Renal cortex interstitium (tissue), 11 donors: ENCODE measurements around the gene DGUOK. TPM values are rescaled to one million over a fixed set of nuclear protein-coding genes. Genes with fewer than 3 reads are reported as not detected.
"Not testable (repeated sequence)": the region's sequence is repeated elsewhere in the genome, so short reads cannot be mapped to it uniquely, and the experiment has no call there.

Experiments used
- DNase-seq, 11 donors: peaks; one replicate each; pipeline ENCODE4 v3.0.0-alpha.2; 2013; ENCODE audit warnings: low read depth in 9 of 11, low spot score in 4 of 11; ENCODE audit errors: extremely low read depth in 1 of 11
- polyA plus RNA-seq, 3 donors: library from polyadenylated mRNA; unstranded; fragments of 120-200 nt; gene quantifications; one replicate each; pipeline ENCODE4 v1.2.1, GENCODE V29; 2013; ENCODE audit not compliant: insufficient read length in 3 of 3

The DGUOK gene
- polyA plus RNA-seq, 3 donors = 63.0 to 64.3 (median 63.7) TPM

- no peak for DNase-seq
Observed at GRCh38 chr2:73930386-73930785, 3.7 kb downstream of the DGUOK start.

GRCh38 chr2:73931531-73932500 lies 5.1 kb downstream of the DGUOK start:
- no peak for DNase-seq

GRCh38 chr2:73933194-73933593 lies 6.5 kb downstream of the DGUOK start:
- DNase-seq = no peak

- no peak for DNase-seq
Observed at GRCh38 chr2:73935641-73936040, 9.0 kb downstream of the DGUOK start.

- DNase-seq = no peak
Observed at GRCh38 chr2:73937103-73937885, 10.6 kb downstream of the DGUOK start.

- no peak for DNase-seq
Observed at GRCh38 chr2:73937899-73938298, 11.2 kb downstream of the DGUOK start.

- DNase-seq = no peak
Observed at GRCh38 chr2:73938718-73939352, 12.2 kb downstream of the DGUOK start.

- no peak for DNase-seq
Observed at GRCh38 chr2:73939419-73939818, 12.7 kb downstream of the DGUOK start.

- not testable (repeated sequence) for DNase-seq
Observed at GRCh38 chr2:73940066-73940465, 13.4 kb downstream of the DGUOK start.

GRCh38 chr2:73942664-73943063 lies 16.0 kb downstream of the DGUOK start:
- DNase-seq = no peak

- DNase-seq = no peak
Observed at GRCh38 chr2:73944714-73945113, 18.0 kb downstream of the DGUOK start.

- DNase-seq = no peak
Observed at GRCh38 chr2:73946215-73946614, 19.5 kb downstream of the DGUOK start.

- DNase-seq = no peak
Observed at GRCh38 chr2:73946666-73947065, 20.0 kb downstream of the DGUOK start.

- DNase-seq = no peak
Observed at GRCh38 chr2:73947412-73948018, 20.8 kb downstream of the DGUOK start.

GRCh38 chr2:73949802-73950201 lies 23.1 kb downstream of the DGUOK start:
- DNase-seq = no peak

- no peak for DNase-seq
Observed at GRCh38 chr2:73952499-73953446, 26.1 kb downstream of the DGUOK start.

GRCh38 chr2:73956218-73956865 lies 29.7 kb downstream of the DGUOK start:
- DNase-seq = no peak

- no peak for DNase-seq
Observed at GRCh38 chr2:73961274-73961673, 34.6 kb downstream of the DGUOK start.
